OCI-LY7 (cell line): ENCODE results near the gene UTP14C.

Experiments
- EZH2phosphoT487 ChIP-seq: fragments of 200-600 bp; sonication (generic); IDR thresholded peaks from 2 replicates; pipeline ENCODE4 v1.6.1; 2018; ENCODE audit warnings: low read depth, borderline replicate concordance, mild to moderate bottlenecking, mixed run types, antibody characterized with exemption, low read length, moderate library complexity, mixed read lengths
- TF ChIP-seq, protein P1 (sequence below): fragments of 200-600 bp; sonication (generic); conservative IDR thresholded peaks from 2 replicates; pipeline ENCODE4 v1.5.1; 2014; ENCODE audit warnings: mild to moderate bottlenecking, antibody characterized with exemption, low read length, moderate library complexity, mixed read lengths

- TF ChIP-seq, protein P1, sequence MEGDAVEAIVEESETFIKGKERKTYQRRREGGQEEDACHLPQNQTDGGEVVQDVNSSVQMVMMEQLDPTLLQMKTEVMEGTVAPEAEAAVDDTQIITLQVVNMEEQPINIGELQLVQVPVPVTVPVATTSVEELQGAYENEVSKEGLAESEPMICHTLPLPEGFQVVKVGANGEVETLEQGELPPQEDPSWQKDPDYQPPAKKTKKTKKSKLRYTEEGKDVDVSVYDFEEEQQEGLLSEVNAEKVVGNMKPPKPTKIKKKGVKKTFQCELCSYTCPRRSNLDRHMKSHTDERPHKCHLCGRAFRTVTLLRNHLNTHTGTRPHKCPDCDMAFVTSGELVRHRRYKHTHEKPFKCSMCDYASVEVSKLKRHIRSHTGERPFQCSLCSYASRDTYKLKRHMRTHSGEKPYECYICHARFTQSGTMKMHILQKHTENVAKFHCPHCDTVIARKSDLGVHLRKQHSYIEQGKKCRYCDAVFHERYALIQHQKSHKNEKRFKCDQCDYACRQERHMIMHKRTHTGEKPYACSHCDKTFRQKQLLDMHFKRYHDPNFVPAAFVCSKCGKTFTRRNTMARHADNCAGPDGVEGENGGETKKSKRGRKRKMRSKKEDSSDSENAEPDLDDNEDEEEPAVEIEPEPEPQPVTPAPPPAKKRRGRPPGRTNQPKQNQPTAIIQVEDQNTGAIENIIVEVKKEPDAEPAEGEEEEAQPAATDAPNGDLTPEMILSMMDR, result no peak
- no peak for TF ChIP-seq EZH2phosphoT487
Measured at GRCh38 chr13:51978796-51979556, 45.5 kb upstream of the UTP14C start.
